Measurements from ENCODE around the gene ESYT1. TPM values are rescaled to one million over a fixed set of nuclear protein-coding genes. Genes with fewer than 3 reads are reported as not detected.
"Not testable (repeated sequence)": the region's sequence is repeated elsewhere in the genome, so short reads cannot be mapped to it uniquely, and the experiment has no call there.

The ESYT1 gene
- total RNA-seq, 3 donors from 2014 or later (not counting 1 experiment from before 2014, with no cell fraction given) = 198 to 215 (median 199) TPM

DNA sequence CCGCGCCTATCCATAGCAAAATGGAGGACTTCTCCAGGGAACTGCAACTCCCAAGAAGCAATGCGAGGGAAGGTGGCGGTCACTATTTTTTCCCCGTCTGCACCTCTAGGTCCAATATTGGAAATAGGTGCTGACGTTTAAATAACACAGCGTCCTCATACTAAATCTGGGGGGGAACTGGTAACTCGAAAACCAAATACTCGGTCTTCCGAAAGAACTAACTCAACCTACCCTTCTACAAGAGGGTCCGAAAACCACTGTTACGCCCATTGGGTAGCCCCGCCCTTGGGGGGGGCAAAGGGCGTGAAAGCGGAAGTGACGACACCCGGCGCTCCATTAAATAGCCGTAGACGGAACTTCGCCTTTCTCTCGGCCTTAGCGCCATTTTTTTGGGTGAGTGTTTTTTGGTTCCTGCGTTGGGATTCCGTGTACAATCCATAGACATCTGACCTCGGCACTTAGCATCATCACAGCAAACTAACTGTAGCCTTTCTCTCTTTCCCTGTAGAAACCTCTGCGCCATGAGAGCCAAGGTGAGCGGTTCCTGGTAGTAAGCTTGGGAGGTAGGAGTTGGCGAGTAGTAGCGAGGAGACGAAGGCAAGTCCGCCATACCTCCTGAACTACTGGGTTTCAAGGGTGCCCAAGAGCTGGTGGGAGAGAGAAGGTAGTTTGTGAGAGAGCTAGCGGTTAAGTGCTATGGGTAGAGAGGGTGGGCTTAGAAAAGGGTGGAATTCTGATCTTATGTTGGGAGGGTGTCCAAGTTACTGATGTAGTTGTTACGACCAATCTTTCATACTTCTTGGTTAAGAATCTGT lies 11.6 kb upstream of the ESYT1 start, which contains the start of gene RPL41:
Gene RPL41 (plus strand): TSS at position 367 of the 815 bp plus-strand sequence.
- DNase-seq = peak; percentile 95 to 97
- Histone ChIP-seq H3K36me3 (ENCODE audit: control insufficient read depth, insufficient read depth, low read length) (peaks cover 27% of the 10 kb centered on the region), H3K4me3 (ENCODE audit: low read length) (peak within 1 kb of the TSS; percentile 61), H3K9me3 (ENCODE audit: control insufficient read depth, insufficient read depth, low read length) (no peaks in the 10 kb centered on the region), H3K27me3 (ENCODE audit: control insufficient read depth, insufficient read depth, low read length) (no peaks in the 10 kb centered on the region), H3K4me1 (ENCODE audit: control insufficient read depth, insufficient read depth, low read length) (peaks cover 28% of the 10 kb centered on the region), H3K27ac (ENCODE audit: low read length) (peak within 1 kb of the TSS; percentile 88)
- no peaks in the 10 kb centered on the region for H3K27me3 Mint-ChIP-seq (ENCODE audit: low read depth in 2 of 2)
- H3K27ac Mint-ChIP-seq = peak within 1 kb of the TSS; percentile 95 to 99
- H3K36me3 Mint-ChIP-seq = peaks cover 11% of the 10 kb centered on the region
- no peaks in the 10 kb centered on the region for H3K9me3 Mint-ChIP-seq
- under 1% methylated on average over 32 of the region's 34 CpGs for WGBS (ENCODE audit: insufficient coverage)
- peak; percentile 57 to 75 (median 58) for ATAC-seq
- peaks cover 33% of the 10 kb centered on the region in 2 donors for H3K4me1 Mint-ChIP-seq
- intact Hi-C loops (cut with micrococcal nuclease) = loop anchor here (1.0 to 5.0 kb wide), 3 partner anchors 12 to 287 kb away; partner anchors contain the start of genes DNAJC14, PA2G4 and RPS26
- H3K4me3 Mint-ChIP-seq = peak within 1 kb of the TSS; percentile 98
- TF ChIP-seq, protein P1, sequence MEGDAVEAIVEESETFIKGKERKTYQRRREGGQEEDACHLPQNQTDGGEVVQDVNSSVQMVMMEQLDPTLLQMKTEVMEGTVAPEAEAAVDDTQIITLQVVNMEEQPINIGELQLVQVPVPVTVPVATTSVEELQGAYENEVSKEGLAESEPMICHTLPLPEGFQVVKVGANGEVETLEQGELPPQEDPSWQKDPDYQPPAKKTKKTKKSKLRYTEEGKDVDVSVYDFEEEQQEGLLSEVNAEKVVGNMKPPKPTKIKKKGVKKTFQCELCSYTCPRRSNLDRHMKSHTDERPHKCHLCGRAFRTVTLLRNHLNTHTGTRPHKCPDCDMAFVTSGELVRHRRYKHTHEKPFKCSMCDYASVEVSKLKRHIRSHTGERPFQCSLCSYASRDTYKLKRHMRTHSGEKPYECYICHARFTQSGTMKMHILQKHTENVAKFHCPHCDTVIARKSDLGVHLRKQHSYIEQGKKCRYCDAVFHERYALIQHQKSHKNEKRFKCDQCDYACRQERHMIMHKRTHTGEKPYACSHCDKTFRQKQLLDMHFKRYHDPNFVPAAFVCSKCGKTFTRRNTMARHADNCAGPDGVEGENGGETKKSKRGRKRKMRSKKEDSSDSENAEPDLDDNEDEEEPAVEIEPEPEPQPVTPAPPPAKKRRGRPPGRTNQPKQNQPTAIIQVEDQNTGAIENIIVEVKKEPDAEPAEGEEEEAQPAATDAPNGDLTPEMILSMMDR (IDR thresholded peaks at IDR 0.05) = no peak

DNA sequence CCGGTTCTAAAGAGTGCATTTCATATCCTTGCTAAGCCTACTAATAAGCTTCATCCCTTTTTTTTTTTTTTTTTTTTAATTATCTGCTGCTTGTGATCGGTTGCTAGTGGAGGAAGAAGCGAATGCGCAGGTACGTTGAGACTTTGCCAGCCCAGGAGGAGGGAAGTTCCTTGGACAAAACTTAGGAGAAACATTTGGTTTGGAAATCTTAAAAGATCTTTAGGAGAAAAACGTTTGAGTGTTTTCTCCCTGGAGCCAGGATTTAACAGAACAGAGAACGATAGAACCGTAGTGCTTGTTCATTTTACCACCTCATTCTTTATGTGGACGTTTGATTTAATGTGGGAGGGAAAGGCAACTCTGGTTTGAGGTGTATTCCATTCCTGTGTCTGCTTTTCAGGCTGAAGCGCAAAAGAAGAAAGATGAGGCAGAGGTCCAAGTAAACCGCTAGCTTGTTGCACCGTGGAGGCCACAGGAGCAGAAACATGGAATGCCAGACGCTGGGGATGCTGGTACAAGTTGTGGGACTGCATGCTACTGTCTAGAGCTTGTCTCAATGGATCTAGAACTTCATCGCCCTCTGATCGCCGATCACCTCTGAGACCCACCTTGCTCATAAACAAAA lies 10.9 kb upstream of the ESYT1 start:
- Mint-ChIP-seq H3K27ac (peak overlapping the region; percentile 95 to 99), H3K4me3 (peak overlapping the region; percentile 98), H3K4me1 (peaks cover 33% of the 10 kb centered on the region in 2 donors), H3K36me3 (peaks cover 11% of the 10 kb centered on the region)
- intact Hi-C loops (cut with micrococcal nuclease) = loop anchor here (5.0 kb wide), 1 partner anchor 75 kb away; the partner anchor contains the start of gene RPS26
- Histone ChIP-seq H3K4me3 (ENCODE audit: low read length) (peak overlapping the region; percentile 61), H3K4me1 (ENCODE audit: control insufficient read depth, insufficient read depth, low read length) (peaks cover 28% of the 10 kb centered on the region), H3K36me3 (ENCODE audit: control insufficient read depth, insufficient read depth, low read length) (peaks cover 25% of the 10 kb centered on the region), H3K27ac (ENCODE audit: low read length) (peak overlapping the region; percentile 90)
- under 1% methylated on average over 6 of the region's 16 CpGs for WGBS (ENCODE audit: insufficient coverage)
- DNase-seq; H3K27me3 ChIP-seq (ENCODE audit: control insufficient read depth, insufficient read depth, low read length); H3K27me3 Mint-ChIP-seq (ENCODE audit: low read depth in 2 of 2); H3K9me3 ChIP-seq (ENCODE audit: control insufficient read depth, insufficient read depth, low read length); H3K9me3 Mint-ChIP-seq; ATAC-seq: not testable (repeated sequence)

DNA sequence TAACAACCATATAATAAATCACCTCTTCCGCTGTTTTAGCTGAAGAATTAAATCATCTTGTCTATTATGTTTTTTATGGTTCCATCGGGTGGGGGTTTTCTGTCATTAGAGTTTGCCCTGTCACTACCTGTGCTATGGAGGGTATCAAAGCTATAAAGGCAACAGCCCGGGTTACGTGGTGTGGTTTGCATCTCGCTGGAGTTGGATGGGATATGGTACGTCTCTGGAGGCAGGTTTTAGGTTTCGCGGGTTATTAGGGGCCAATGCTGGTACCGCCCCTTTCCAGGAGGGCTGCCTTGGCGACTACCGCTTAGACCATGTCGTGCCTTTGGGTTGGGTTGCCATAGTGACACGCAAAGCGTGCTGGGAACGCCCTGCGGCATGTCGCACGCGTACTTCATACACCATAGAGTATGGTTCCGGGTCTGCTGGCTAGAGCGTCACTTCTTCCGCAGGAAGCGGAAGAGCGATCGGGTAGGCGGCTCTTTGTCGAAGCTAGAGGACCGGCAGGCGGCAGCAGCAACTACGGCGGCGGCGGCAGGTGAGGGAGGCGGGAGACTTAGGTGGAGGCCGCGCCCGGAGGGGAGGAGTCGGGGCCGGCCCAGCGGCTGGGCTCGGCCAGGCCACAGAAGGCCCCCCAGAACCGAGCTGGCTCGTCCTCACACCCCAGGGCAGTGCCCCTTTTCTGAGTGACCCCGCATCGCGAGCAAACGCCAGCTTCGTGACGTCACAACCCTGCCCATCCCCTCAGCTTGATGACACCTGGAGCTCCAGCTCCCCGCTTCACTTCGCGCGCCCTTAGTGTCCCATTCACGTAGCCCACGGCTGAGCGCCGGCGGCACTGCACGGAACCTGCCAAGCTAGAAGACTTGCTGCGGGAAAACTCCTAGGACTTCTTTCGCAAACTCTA lies 10.0 kb upstream of the ESYT1 start, which contains the start of gene ZC3H10:
Gene ZC3H10 (plus strand): TSS at position 489 of the 910 bp plus-strand sequence. CDS start 2,297 bp downstream, outside the sequence.
- Mint-ChIP-seq H3K4me1 (peaks cover 33% of the 10 kb centered on the region in 2 donors), H3K27ac (peak within 1 kb of the TSS; percentile 95 to 99), H3K9me3 (no peaks in the 10 kb centered on the region), H3K36me3 (peaks cover 10% of the 10 kb centered on the region), H3K4me3 (peak within 1 kb of the TSS; percentile 98), H3K27me3 (ENCODE audit: low read depth in 2 of 2) (no peaks in the 10 kb centered on the region)
- Histone ChIP-seq H3K27ac (ENCODE audit: low read length) (peak within 1 kb of the TSS; percentile 90), H3K4me1 (ENCODE audit: control insufficient read depth, insufficient read depth, low read length) (peaks cover 28% of the 10 kb centered on the region), H3K9me3 (ENCODE audit: control insufficient read depth, insufficient read depth, low read length) (no peaks in the 10 kb centered on the region), H3K27me3 (ENCODE audit: control insufficient read depth, insufficient read depth, low read length) (no peaks in the 10 kb centered on the region), H3K4me3 (ENCODE audit: low read length) (peak within 1 kb of the TSS; percentile 78), H3K36me3 (ENCODE audit: control insufficient read depth, insufficient read depth, low read length) (peaks cover 23% of the 10 kb centered on the region)
- TF ChIP-seq, protein P1 (IDR thresholded peaks at IDR 0.05) = peak; percentile 47
- intact Hi-C loops (cut with micrococcal nuclease) = loop anchor here (1.0 to 5.0 kb wide), 10 partner anchors 8 to 347 kb away; partner anchors contain the start of genes ANKRD52, CS, MYL6 and ORMDL2
- DNase-seq = peak; percentile 93 to 99
- WGBS (ENCODE audit: insufficient coverage) = under 1% methylated on average over 60 of the region's 61 CpGs
- peak; percentile 78 to 93 (median 82) for ATAC-seq

All from natural killer cell (primary cell).